ENCODE data around the gene S100A4.

GRCh38 chr1:153572569-153573015, 27.0 kb upstream of the S100A4 start:
- TF ChIP-seq CTCF (IDR thresholded peaks at IDR 0.05): peak; percentile 86
- no peak for TF ChIP-seq ZFX (IDR thresholded peaks at IDR 0.05; ENCODE audit: borderline replicate concordance)

All from 22Rv1 (cell line).